ENCODE results near the gene LYPD5.

The LYPD5 gene

GRCh38 chr19:43763473-43763939, 38.7 kb downstream of the LYPD5 start:
- no peak overlapping the region; the same call in 1 of the 2 replicates for H3K4me3 ChIP-seq (ENCODE audit: low read length)
- no peak for TF ChIP-seq ZNF274 (IDR thresholded peaks at IDR 0.05; ENCODE audit: low read depth, low read length)

GRCh38 chr19:43762814-43763213, 39.4 kb downstream of the LYPD5 start:
- H3K4me3 ChIP-seq (ENCODE audit: low read length), result no peak overlapping the region
- TF ChIP-seq ZNF274 (IDR thresholded peaks at IDR 0.05; ENCODE audit: low read depth, low read length), result no peak

GRCh38 chr19:43760941-43761340, 41.3 kb downstream of the LYPD5 start:
- H3K4me3 ChIP-seq (ENCODE audit: low read length), result no peak overlapping the region
- no peak for TF ChIP-seq ZNF274 (IDR thresholded peaks at IDR 0.05; ENCODE audit: low read depth, low read length)

GRCh38 chr19:43759515-43759914, 42.7 kb downstream of the LYPD5 start:
- no peak for TF ChIP-seq ZNF274 (IDR thresholded peaks at IDR 0.05; ENCODE audit: low read depth, low read length)
- H3K4me3 ChIP-seq (ENCODE audit: low read length), result no peak overlapping the region

- peak overlapping the region; percentile 73 for H3K4me3 ChIP-seq (ENCODE audit: low read length)
- TF ChIP-seq ZNF274 (IDR thresholded peaks at IDR 0.05; ENCODE audit: low read depth, low read length), result no peak
Measured at GRCh38 chr19:43755256-43755801, 46.9 kb downstream of the LYPD5 start.

GRCh38 chr19:43754503-43755255, 47.6 kb downstream of the LYPD5 start, which contains the start of gene SMG9:
Gene SMG9, minus strand, starts transcription at chr19:43754962. Its CDS starts 4,221 bp downstream, at chr19:43750741.
- TF ChIP-seq ZNF274 (IDR thresholded peaks at IDR 0.05; ENCODE audit: low read depth, low read length), result no peak

GRCh38 chr19:43754253-43754502, 48.1 kb downstream of the LYPD5 start:
- TF ChIP-seq ZNF274 (IDR thresholded peaks at IDR 0.05; ENCODE audit: low read depth, low read length), result no peak
- peak overlapping the region; percentile 73 for H3K4me3 ChIP-seq (ENCODE audit: low read length)

More at GRCh38 chr19:43754503-43755255, 47.6 kb downstream of the LYPD5 start, which contains the start of gene SMG9:
- peak within 1 kb of the TSS; percentile 73 for H3K4me3 ChIP-seq (ENCODE audit: low read length)

GRCh38 chr19:43752287-43752875, 49.9 kb downstream of the LYPD5 start:
- H3K4me3 ChIP-seq (ENCODE audit: low read length), result peak overlapping the region; percentile 73; the same call in 1 of the 2 replicates
- TF ChIP-seq ZNF274 (IDR thresholded peaks at IDR 0.05; ENCODE audit: low read depth, low read length), result no peak

GRCh38 chr19:43751466-43752220, 50.6 kb downstream of the LYPD5 start:
- no peak overlapping the region for H3K4me3 ChIP-seq (ENCODE audit: low read length)
- no peak for TF ChIP-seq ZNF274 (IDR thresholded peaks at IDR 0.05; ENCODE audit: low read depth, low read length)

- H3K4me3 ChIP-seq (ENCODE audit: low read length), result no peak overlapping the region
- TF ChIP-seq ZNF274 (IDR thresholded peaks at IDR 0.05; ENCODE audit: low read depth, low read length), result no peak
Measured at GRCh38 chr19:43749898-43750297, 52.3 kb downstream of the LYPD5 start.

GRCh38 chr19:43749152-43749551, 53.1 kb downstream of the LYPD5 start:
- no peak for TF ChIP-seq ZNF274 (IDR thresholded peaks at IDR 0.05; ENCODE audit: low read depth, low read length)
- no peak overlapping the region for H3K4me3 ChIP-seq (ENCODE audit: low read length)

GRCh38 chr19:43748685-43749084, 53.6 kb downstream of the LYPD5 start:
- no peak for TF ChIP-seq ZNF274 (IDR thresholded peaks at IDR 0.05; ENCODE audit: low read depth, low read length)
- no peak overlapping the region for H3K4me3 ChIP-seq (ENCODE audit: low read length)

GRCh38 chr19:43748205-43748594, 54.0 kb downstream of the LYPD5 start:
- no peak overlapping the region for H3K4me3 ChIP-seq (ENCODE audit: low read length)
- no peak for TF ChIP-seq ZNF274 (IDR thresholded peaks at IDR 0.05; ENCODE audit: low read depth, low read length)

- H3K4me3 ChIP-seq (ENCODE audit: low read length), result no peak overlapping the region
- TF ChIP-seq ZNF274 (IDR thresholded peaks at IDR 0.05; ENCODE audit: low read depth, low read length), result no peak
Measured at GRCh38 chr19:43747557-43748204, 54.6 kb downstream of the LYPD5 start.

All from GM08714 (cell line).